Measurements from ENCODE around the gene ZNF385B.
A peak's percentile ranks its signal among the peaks of the same experiment; 100 is the strongest.

The ZNF385B gene

DNA sequence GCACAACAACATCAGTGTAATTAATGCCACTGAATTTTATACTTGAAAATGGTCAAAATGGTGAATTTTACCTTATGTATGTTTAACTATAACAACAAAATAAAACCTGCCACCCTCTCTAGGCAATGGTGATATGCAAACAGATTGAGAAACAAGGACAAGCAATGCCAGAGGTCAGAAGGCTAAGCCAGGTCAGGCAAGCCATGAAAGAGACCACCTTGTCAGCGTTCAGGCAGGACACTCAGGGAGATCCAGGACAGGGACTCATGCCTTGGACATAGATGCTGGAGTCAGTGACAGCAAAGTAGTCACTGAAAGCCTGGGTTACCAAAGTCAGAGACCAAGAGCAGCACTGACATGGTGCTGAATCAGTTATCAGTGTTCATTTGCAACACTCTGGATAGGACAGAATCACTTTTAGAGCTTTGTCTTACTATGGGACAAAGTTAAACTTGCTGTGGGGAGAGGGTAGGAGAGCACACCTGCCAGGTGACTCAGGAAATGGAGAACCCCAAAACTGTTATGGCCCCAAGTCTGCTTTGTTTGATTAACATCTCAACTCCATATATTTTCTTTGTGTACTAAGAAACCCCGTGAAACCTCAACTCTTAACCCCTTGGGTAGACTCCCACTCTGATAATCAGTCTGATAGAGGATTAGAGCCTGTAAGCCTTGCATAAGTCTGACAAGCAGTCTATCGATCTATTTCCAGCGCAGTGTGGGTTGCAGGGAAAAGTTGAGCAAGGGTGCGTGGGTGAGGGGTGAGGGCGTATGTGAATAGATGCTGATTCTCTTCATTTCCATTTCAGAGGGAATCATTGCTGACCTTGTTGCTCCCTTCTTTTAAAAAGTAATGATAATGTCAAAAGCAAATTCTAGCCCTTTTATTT lies 48.7 kb upstream of the ZNF385B start:
- Histone ChIP-seq H3K36me3 (ENCODE audit: control insufficient read depth in 2 of 2, insufficient read depth in 1 of 2, low read length in 2 of 2) (no peaks in the 10 kb centered on the region), H3K4me1 (ENCODE audit: control insufficient read depth, insufficient read depth, low read length) (no peaks in the 10 kb centered on the region), H3K27ac (ENCODE audit: extremely low read depth, low read depth, low read length) (no peak overlapping the region), H3K4me3 (ENCODE audit: low read depth, low read length) (no peak overlapping the region), H3K9me3 (ENCODE audit: control insufficient read depth, insufficient read depth, low read depth, low read length) (no peaks in the 10 kb centered on the region)
- ChIA-PET CTCF (no interaction called here), POLR2A (no interaction called here)
- TF ChIP-seq ZNF76 (tag by site-specific recombination; IDR thresholded peaks at IDR 0.05; ENCODE audit: borderline replicate concordance, low read depth) (no peak), ZFP69B (tag by site-specific recombination; IDR thresholded peaks at IDR 0.05) (no peak), EGR2 (tag by site-specific recombination; IDR thresholded peaks at IDR 0.05; ENCODE audit: low read depth) (peak; percentile 55; the same call in 1 of the 2 replicates), ZNF354C (tag by site-specific recombination; IDR thresholded peaks at IDR 0.05; ENCODE audit: borderline replicate concordance, low read depth) (no peak), KLF8 (tag by site-specific recombination; IDR thresholded peaks at IDR 0.05) (no peak), ZNF16 (tag by site-specific recombination; IDR thresholded peaks at IDR 0.05; ENCODE audit: low read depth) (no peak), WT1 (tag by site-specific recombination; IDR thresholded peaks at IDR 0.05) (no peak), ZNF211 (tag by site-specific recombination; IDR thresholded peaks at IDR 0.05; ENCODE audit: low read depth) (no peak), REPIN1 (tag by site-specific recombination; IDR thresholded peaks at IDR 0.05; ENCODE audit: low read depth) (no peak), ZFHX2 (tag by site-specific recombination; conservative IDR thresholded peaks at IDR 0.05) (peak; percentile 28; the same call in 1 of the 2 replicates), ZNF792 (tag by site-specific recombination; IDR thresholded peaks at IDR 0.05) (no peak)
- TF ChIP-seq, protein P1, sequence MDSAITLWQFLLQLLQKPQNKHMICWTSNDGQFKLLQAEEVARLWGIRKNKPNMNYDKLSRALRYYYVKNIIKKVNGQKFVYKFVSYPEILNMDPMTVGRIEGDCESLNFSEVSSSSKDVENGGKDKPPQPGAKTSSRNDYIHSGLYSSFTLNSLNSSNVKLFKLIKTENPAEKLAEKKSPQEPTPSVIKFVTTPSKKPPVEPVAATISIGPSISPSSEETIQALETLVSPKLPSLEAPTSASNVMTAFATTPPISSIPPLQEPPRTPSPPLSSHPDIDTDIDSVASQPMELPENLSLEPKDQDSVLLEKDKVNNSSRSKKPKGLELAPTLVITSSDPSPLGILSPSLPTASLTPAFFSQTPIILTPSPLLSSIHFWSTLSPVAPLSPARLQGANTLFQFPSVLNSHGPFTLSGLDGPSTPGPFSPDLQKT (IDR thresholded peaks at IDR 0.05; ENCODE audit: borderline replicate concordance, low read depth, low read length), result no peak
- TF ChIP-seq, protein P2, sequence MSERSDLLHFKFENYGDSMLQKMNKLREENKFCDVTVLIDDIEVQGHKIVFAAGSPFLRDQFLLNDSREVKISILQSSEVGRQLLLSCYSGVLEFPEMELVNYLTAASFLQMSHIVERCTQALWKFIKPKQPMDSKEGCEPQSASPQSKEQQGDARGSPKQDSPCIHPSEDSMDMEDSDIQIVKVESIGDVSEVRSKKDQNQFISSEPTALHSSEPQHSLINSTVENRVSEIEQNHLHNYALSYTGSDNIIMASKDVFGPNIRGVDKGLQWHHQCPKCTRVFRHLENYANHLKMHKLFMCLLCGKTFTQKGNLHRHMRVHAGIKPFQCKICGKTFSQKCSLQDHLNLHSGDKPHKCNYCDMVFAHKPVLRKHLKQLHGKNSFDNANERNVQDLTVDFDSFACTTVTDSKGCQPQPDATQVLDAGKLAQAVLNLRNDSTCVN (tag by site-specific recombination; optimal IDR thresholded peaks at IDR 0.05), result no peak

DNA sequence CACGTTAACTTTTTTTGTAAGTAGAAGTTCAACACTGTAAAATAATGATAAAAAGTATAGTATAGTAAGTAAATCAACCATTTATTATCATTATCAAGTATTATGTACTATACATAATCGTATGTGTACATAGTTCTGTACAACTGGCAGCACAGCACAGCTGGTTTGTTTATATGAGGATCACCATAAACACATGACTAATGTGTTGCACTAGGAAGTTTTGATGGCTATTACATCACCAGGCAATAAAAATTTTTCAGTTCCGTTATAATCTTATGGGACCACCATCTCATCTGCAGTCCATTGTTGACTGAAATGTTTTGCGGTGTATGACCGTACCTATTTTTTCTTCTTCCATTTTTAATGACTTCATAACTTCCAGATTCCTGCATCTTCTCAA lies 39.2 kb upstream of the ZNF385B start:
- H3K27ac ChIP-seq (ENCODE audit: extremely low read depth, low read depth, low read length), result no peak overlapping the region
- no peaks in the 10 kb centered on the region for H3K4me1 ChIP-seq (ENCODE audit: control insufficient read depth, insufficient read depth, low read length)
- no peak overlapping the region for H3K4me3 ChIP-seq (ENCODE audit: low read depth, low read length)
- H3K9me3 ChIP-seq (ENCODE audit: control insufficient read depth, insufficient read depth, low read depth, low read length), result no peaks in the 10 kb centered on the region
- H3K36me3 ChIP-seq (ENCODE audit: control insufficient read depth in 2 of 2, insufficient read depth in 1 of 2, low read length in 2 of 2), result no peaks in the 10 kb centered on the region
- CTCF ChIA-PET, result interaction anchor here (0.7 to 1.5 kb wide), 2 partner anchors 43 to 478 kb away, joined by 3 to 6 read pairs; no protein-coding TSS in a partner anchor
- POLR2A ChIA-PET, result no interaction called here
- TF ChIP-seq WT1 (tag by site-specific recombination; IDR thresholded peaks at IDR 0.05) (no peak), KLF8 (tag by site-specific recombination; IDR thresholded peaks at IDR 0.05) (no peak), ZNF350 (tag by site-specific recombination; IDR thresholded peaks at IDR 0.05) (no peak), ZNF596 (tag by site-specific recombination; IDR thresholded peaks at IDR 0.05) (no peak), ZNF175 (tag by site-specific recombination; IDR thresholded peaks at IDR 0.05) (no peak), ZBTB21 (tag by site-specific recombination; IDR thresholded peaks at IDR 0.05) (0 out of 2 replicates have a peak, but pooled peaks have one; percentile 19), ZNF112 (tag by site-specific recombination; IDR thresholded peaks at IDR 0.05) (no peak), ZNF561 (tag by site-specific recombination; IDR thresholded peaks at IDR 0.05; ENCODE audit: borderline replicate concordance) (no peak)
- TF ChIP-seq, protein P3, sequence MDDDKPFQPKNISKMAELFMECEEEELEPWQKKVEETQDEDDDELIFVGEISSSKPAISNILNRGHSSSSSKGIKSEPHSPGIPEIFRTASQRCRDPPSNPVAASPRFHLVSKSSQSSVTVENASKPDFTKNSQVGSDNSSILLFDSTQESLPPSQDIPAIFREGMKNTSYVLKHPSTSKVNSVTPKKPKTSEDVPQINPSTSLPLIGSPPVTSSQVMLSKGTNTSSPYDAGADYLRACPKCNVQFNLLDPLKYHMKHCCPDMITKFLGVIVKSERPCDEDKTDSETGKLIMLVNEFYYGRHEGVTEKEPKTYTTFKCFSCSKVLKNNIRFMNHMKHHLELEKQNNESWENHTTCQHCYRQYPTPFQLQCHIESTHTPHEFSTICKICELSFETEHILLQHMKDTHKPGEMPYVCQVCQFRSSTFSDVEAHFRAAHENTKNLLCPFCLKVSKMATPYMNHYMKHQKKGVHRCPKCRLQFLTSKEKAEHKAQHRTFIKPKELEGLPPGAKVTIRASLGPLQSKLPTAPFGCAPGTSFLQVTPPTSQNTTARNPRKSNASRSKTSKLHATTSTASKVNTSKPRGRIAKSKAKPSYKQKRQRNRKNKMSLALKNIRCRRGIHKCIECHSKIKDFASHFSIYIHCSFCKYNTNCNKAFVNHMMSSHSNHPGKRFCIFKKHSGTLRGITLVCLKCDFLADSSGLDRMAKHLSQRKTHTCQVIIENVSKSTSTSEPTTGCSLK (tag by site-specific recombination; IDR thresholded peaks at IDR 0.05), result no peak
- TF ChIP-seq, protein P4, sequence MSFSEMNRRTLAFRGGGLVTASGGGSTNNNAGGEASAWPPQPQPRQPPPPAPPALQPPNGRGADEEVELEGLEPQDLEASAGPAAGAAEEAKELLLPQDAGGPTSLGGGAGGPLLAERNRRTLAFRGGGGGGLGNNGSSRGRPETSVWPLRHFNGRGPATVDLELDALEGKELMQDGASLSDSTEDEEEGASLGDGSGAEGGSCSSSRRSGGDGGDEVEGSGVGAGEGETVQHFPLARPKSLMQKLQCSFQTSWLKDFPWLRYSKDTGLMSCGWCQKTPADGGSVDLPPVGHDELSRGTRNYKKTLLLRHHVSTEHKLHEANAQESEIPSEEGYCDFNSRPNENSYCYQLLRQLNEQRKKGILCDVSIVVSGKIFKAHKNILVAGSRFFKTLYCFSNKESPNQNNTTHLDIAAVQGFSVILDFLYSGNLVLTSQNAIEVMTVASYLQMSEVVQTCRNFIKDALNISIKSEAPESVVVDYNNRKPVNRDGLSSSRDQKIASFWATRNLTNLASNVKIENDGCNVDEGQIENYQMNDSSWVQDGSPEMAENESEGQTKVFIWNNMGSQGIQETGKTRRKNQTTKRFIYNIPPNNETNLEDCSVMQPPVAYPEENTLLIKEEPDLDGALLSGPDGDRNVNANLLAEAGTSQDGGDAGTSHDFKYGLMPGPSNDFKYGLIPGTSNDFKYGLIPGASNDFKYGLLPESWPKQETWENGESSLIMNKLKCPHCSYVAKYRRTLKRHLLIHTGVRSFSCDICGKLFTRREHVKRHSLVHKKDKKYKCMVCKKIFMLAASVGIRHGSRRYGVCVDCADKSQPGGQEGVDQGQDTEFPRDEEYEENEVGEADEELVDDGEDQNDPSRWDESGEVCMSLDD (tag by site-specific recombination; IDR thresholded peaks at IDR 0.05), result no peak
- TF ChIP-seq, protein P5, sequence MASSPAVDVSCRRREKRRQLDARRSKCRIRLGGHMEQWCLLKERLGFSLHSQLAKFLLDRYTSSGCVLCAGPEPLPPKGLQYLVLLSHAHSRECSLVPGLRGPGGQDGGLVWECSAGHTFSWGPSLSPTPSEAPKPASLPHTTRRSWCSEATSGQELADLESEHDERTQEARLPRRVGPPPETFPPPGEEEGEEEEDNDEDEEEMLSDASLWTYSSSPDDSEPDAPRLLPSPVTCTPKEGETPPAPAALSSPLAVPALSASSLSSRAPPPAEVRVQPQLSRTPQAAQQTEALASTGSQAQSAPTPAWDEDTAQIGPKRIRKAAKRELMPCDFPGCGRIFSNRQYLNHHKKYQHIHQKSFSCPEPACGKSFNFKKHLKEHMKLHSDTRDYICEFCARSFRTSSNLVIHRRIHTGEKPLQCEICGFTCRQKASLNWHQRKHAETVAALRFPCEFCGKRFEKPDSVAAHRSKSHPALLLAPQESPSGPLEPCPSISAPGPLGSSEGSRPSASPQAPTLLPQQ (tag by site-specific recombination; IDR thresholded peaks at IDR 0.05), result peak; percentile 43; the same call in 1 of the 2 replicates
- TF ChIP-seq, protein P6, sequence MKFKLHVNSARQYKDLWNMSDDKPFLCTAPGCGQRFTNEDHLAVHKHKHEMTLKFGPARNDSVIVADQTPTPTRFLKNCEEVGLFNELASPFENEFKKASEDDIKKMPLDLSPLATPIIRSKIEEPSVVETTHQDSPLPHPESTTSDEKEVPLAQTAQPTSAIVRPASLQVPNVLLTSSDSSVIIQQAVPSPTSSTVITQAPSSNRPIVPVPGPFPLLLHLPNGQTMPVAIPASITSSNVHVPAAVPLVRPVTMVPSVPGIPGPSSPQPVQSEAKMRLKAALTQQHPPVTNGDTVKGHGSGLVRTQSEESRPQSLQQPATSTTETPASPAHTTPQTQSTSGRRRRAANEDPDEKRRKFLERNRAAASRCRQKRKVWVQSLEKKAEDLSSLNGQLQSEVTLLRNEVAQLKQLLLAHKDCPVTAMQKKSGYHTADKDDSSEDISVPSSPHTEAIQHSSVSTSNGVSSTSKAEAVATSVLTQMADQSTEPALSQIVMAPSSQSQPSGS (tag by site-specific recombination; IDR thresholded peaks at IDR 0.05; ENCODE audit: low read depth), result 0 out of 2 replicates have a peak, but pooled peaks have one; percentile 13
